Heart left ventricle (tissue), 13 donors: ENCODE measurements around the gene IRF1.

Experiments used
- POLR2A ChIP-seq, 2 donors: fragments of 450-650 bp; IDR thresholded peaks; one replicate each; pipeline ENCODE4 v1.6.1; 2017; ENCODE audit warnings: antibody characterized with exemption in 2 of 2, mild to moderate bottlenecking in 2 of 2, moderate library complexity in 2 of 2
- TF ChIP-seq, protein P1 (sequence below), 12 donors: fragments of 200-600 bp; sonication (generic) in 4 of 12; IDR thresholded peaks; one replicate each; pipeline versions ENCODE4 v1.5.0 to v1.8.0; 2018 to 2022; ENCODE audit warnings: antibody characterized with exemption in 12 of 12, mild to moderate bottlenecking in 5 of 12
- donor health status: ischemic (EF 13 %, LVEDD 7.1; RV severe dilation, severe dysfunction).
- donor health status: DM: no; HTN: yes; CAD: no.
- donor health status: DM: no; HTN: no; CAD: no.
- donor health status: ischemic (EF 25% LVEDD 6.9; RV normal size, moderate dysfunction).
- donor health status: ischemic (EF 25% LVEDD 5.7; RV mildly dilated, moderate dysfunction).
- donor health status: ischemic (EF 35%, LVEDD 5.7; RV mildly dilated, moderate dysfunction).
- donor health status: nonischemic (EF 11% LVEDD 7.7; RV severe dilation, severe dysfunction).
- donor health status: DM: yes; HTN: yes; CAD: no.
- donor health status: PGD.
- donor health status: ischemic (EF 29% LVEDD 5.4; RV normal size, mild dysfunction).
- donor health status: nonischemic (EF 23%, LVEDD 6.1; RV moderate dilation, normal function).

DNA sequence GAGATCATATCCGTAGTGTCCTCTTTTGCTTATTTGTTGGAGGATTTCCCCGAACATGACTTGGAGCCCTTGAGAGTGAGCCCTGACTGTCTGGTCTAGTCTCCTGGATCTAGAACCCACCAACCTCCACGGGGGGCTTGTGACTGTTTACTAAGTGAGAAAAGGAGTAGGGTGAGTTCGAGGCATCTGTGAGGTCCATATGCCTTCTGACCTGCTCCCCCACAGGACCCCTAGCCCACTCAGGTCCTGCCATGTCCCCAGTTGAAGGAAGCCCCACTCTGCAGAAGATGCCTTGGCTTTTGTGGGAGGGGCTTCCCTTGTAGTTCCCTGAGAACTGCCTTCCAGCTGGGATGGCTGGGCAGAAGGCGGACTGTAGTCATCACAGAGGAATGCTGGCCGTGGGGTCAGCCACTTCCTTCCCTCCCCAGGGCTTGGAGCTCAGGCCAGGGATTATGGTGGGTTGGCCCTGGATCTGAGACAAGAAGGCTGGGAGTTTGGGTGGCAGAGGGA is 7.0 kb upstream of the IRF1 start:
- TF ChIP-seq, protein P1, sequence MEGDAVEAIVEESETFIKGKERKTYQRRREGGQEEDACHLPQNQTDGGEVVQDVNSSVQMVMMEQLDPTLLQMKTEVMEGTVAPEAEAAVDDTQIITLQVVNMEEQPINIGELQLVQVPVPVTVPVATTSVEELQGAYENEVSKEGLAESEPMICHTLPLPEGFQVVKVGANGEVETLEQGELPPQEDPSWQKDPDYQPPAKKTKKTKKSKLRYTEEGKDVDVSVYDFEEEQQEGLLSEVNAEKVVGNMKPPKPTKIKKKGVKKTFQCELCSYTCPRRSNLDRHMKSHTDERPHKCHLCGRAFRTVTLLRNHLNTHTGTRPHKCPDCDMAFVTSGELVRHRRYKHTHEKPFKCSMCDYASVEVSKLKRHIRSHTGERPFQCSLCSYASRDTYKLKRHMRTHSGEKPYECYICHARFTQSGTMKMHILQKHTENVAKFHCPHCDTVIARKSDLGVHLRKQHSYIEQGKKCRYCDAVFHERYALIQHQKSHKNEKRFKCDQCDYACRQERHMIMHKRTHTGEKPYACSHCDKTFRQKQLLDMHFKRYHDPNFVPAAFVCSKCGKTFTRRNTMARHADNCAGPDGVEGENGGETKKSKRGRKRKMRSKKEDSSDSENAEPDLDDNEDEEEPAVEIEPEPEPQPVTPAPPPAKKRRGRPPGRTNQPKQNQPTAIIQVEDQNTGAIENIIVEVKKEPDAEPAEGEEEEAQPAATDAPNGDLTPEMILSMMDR (IDR thresholded peaks at IDR 0.05) = no peak
- no peak for TF ChIP-seq POLR2A (IDR thresholded peaks at IDR 0.05)
